GM21367 (cell line): Measurements from ENCODE around the gene MKRN2OS.

ENCODE experiments used
- ATAC-seq: cut with Tn5 transposase; IDR thresholded peaks from one replicate; pipeline ENCODE4 v1.9.1; 2021; ENCODE audit not compliant: unreplicated experiment

Gene MKRN2OS, protein sequence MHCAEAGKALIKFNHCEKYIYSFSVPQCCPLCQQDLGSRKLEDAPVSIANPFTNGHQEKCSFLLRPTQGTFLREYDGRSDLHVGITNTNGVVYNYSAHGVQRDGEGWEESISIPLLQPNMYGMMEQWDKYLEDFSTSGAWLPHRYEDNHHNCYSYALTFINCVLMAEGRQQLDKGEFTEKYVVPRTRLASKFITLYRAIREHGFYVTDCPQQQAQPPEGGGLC

GRCh38 chr3:12545473-12545791 lies at the start of gene MKRN2OS:
TSS of gene MKRN2OS (minus strand) at chr3:12545499. CDS start at chr3:12545464, 35 bp downstream.
- no peak for ATAC-seq

GRCh38 chr3:12593473-12593872 lies 48.2 kb upstream of the MKRN2OS start:
- no peak for ATAC-seq

GRCh38 chr3:12591997-12592715 lies 46.9 kb upstream of the MKRN2OS start:
- ATAC-seq: no peak

GRCh38 chr3:12591456-12591855 lies 46.2 kb upstream of the MKRN2OS start:
- no peak for ATAC-seq

DNA sequence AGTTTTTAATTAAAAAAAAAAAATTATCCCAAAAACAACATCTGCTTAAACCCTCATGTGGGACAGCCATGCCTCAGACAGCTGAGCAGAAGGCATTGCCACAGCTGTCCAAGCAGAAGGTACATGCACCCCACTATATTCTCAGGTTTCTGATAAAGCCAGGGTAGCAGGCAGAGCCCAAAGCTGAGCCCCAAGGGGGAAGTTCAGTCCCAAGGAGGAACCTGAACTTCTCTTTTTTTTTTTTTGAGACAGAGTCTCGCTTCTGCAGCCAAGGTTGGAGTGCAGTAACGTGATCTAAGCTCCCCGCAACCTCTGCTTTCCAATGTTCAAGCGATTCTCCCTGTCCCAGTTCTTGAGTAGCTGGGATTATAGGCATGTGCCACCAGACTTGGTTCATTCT lies 44.8 kb upstream of the MKRN2OS start:
- no peak for ATAC-seq

DNA sequence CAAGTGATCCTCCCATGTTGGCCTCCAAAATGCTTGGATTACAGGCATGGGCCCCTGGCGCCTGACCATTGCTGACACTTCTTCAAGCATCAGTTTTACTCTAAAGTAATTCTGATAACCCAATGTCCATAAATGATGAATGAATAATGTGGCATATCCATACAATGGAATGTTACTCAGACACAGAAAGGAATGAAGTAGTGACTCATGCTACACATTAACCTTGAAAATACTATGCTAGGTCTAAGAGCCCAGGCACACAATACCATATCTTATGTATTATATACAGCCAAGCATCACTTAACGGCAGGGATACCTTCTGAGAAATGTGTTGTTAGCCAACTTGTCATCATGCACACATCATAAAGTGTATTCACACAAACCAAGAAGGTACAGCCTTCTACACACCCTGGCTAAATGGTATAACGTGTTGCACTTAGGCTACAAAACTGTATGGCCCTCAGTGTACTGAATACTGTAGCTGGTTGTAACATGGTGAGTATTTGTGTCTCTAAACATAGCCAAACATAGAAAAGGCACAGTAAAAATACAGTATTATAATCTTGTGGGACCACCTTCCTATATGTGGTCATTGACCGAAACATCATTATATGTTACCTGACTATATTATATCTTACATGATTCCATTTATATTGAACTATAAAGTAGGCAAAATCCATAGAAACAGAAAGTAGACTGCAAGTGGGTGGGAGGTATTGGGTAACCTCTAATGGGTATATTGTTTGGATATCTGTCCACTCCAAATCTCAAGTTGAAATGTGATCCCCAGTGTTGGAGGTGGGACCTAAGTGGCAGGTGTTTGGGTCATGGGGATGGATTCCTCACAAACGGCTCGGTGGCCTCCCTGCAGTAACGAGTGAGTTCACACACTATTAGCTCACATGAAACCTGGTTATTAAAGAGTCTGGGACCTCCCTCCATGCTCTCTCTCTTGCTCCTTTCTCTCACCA lies 43.0 kb upstream of the MKRN2OS start:
- no peak for ATAC-seq

DNA sequence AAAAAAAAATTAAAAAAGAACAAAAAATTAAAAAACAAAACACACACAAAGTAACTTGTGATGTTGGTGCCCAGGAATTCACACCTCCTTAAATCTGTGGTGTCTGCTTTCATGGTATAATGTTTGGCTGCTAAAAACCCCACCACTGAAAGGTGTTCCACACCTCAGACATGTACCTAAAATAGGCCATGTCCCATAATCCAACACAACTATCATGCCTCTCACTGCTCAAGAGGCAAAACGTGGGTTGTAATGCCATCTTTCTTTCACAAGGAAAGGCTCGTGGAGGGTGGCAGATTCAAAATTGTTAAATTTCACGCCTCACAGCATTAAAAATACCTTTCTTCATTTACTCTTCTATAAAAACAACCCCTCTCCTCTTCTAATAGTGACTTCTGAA lies 41.1 kb upstream of the MKRN2OS start:
- no peak for ATAC-seq

- ATAC-seq: peak; percentile 50
These were observed 40.7 kb upstream of the MKRN2OS start for GRCh38 chr3:12585970-12586369.

- ATAC-seq: no peak
These were observed 39.9 kb upstream of the MKRN2OS start for GRCh38 chr3:12585181-12585580.

DNA sequence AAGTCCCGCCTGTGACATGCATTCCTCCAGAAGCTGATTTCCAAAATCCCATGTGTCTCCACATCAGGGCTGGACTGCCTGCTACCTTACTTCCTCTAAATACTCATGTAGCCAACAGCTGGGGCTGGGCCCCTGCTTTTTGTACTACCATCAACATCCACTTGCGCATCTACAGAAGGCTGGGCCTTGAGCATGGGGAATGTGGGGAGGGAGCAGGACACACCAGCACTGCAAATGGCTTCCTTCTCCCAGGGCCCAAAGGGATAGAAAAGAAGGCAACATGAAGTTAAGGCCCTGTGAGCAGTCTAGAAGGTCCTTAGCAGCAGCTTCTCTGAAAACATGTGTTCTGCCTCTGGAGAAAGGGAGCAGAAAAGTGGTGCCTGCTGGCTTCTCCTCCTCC lies 38.8 kb upstream of the MKRN2OS start:
- ATAC-seq: no peak

DNA sequence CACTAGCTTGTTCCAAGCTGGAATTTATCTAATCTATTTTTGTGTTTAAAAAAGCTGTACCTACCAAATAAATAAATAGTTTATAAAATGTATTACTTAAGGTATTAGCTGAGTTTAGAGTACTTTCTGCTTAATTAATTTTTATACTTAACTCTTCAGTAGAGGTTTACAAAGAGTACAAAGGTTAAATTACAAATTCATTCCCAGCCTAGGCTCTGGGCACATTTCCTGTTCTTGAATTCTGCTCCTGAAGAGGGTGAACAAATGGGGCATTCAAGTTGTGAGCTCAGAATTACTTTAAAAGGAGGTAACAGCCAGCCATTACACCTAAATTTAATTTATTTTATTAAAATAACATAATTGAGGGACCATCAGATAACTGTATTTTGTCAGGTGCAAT lies 38.0 kb upstream of the MKRN2OS start:
- ATAC-seq: no peak

DNA sequence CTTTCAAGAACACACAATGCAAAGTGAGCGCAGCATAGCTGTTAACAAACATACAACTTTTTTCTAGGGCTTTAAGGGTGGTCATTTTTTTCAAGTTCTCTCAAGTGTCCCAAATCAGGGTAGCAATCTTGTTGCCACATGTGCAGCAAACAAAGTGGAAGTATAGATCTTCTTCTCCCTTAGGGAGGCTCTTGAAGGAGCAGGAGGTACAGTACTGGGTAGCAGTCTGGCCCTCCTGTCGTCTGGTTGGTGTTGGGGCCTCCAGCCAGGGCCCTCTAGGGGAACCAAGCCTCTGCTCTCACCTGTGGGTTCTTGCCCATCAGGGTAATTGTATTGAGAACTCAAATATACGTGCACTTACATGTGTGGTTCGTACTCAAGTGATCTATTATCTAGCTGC lies 37.4 kb upstream of the MKRN2OS start:
- ATAC-seq: no peak

- no peak for ATAC-seq
These were observed 34.6 kb upstream of the MKRN2OS start for GRCh38 chr3:12579905-12580304.

DNA sequence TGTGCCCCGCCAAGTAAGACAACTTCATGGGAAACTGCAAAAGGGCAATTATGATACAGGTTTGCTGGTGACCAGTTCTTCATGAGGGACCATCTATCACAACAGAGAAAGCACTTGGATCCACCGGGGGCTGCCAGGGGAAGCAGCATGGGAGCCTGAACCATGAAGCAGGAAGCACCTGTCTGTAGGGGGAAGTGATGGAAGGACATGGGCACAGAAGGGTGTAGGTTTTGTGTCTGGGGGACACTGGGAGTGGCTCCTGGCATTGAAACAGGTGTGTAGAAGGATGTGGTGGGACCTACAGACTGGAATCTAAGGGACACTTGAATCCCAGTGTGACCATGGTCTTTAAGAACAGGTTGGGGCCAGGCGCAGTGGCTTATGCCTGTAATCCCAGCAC lies 34.2 kb upstream of the MKRN2OS start:
- ATAC-seq: no peak

GRCh38 chr3:12578742-12579141 lies 33.4 kb upstream of the MKRN2OS start:
- ATAC-seq: no peak

DNA sequence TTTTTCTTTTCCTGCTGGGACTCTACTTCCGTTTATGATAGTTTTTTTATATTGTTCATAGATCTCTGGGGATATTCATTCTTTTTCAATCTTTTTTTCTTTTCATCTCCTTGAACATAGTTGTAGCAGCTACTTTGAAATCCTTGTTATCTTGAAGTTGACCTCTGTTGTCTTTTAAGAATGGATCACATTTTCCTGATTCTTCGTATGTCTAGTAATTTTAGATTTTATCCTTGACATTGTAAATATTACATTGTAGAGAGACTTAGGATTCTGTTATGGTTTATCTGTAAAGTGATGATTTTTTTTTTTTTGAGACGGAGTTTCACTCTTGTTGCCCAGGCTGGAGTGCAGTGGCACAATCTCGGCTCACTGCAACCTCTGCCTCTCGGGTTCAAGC lies 32.1 kb upstream of the MKRN2OS start:
- no peak for ATAC-seq

- no peak for ATAC-seq
These were observed 29.4 kb upstream of the MKRN2OS start for GRCh38 chr3:12574661-12575060.

DNA sequence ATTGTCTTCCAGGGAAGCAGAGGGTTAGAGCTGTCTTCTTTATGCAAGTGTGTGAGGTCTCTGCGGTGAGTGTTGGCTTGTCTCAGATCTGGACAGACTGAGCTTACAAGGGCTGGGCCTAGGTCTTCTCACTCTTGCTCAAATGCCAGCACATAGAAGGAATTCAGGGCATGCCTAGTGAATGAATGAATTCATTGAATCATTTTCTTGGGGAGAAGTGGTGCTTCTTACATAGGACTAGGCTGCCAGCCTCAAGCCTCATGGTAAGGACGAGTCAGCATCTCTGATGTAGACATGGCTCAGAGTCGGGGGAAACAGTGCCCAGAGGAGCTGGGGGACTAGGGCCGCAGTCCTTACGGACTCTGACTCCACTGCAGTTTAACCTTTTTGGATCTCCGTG lies 28.8 kb upstream of the MKRN2OS start:
- ATAC-seq: no peak

DNA sequence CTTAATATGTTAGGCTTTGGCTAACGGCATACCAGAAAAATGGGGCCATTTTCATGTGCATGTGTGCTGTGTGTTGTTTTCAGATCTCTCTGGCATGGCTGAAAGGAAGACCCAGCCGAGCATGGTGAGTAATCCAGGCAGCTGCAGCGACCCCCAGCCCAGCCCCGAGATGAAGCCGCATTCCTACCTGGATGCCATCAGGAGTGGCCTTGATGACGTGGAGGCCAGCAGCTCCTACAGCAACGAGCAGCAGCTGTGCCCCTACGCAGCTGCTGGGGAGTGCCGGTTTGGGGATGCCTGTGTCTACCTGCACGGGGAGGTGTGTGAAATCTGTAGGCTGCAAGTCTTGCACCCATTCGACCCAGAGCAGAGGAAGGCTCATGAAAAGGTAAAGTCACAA lies 26.7 kb upstream of the MKRN2OS start:
- no peak for ATAC-seq

GRCh38 chr3:12569836-12570235 lies 24.5 kb upstream of the MKRN2OS start:
- ATAC-seq: no peak

DNA sequence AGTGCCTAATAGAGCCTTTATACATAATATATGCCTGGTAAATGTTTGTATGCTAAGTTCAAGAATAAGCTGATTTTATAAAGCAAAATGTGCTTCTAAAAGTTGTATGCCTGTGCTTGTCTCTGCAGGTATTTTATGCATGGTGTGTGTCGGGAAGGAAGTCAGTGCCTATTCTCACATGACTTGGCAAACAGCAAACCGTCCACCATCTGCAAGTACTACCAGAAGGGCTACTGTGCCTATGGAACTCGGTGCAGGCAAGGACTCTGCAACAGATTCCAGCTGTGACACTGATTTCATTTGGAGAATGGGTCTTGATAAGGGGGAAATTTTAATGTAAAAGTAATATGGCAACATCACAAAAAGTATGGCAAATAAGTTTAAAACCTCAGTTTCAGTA lies 23.4 kb upstream of the MKRN2OS start:
- ATAC-seq: no peak

GRCh38 chr3:12566976-12567375 lies 21.7 kb upstream of the MKRN2OS start:
- ATAC-seq: no peak
